ENCODE measurements around the gene FARP1. TPM values are rescaled to one million over a fixed set of nuclear protein-coding genes. Genes with fewer than 3 reads are reported as not detected.

Gene FARP1
- total and polyA plus RNA-seq, 2 donors = 5.8 to 7.5 TPM

GRCh38 chr13:98158172-98158899 is 15.4 kb downstream of the FARP1 start:
- Histone ChIP-seq H3K27ac (ENCODE audit: low read depth in 1 of 2, low read length in 1 of 2) (no peak overlapping the region), H3K4me3 (ENCODE audit: low read length in 2 of 2) (no peak overlapping the region), H3K9me3 (ENCODE audit: control insufficient read depth in 2 of 2, insufficient read depth in 1 of 2, low read length in 1 of 2) (no peaks in the 10 kb centered on the region), H3K4me1 (ENCODE audit: control insufficient read depth in 2 of 2, insufficient read depth in 2 of 2, low read length in 2 of 2) (no peaks in the 10 kb centered on the region), H3K27me3 (ENCODE audit: control insufficient read depth in 2 of 2, insufficient read depth in 1 of 2, low read length in 1 of 2) (no peaks in the 10 kb centered on the region), H3K36me3 (ENCODE audit: control insufficient read depth in 2 of 2, insufficient read depth in 2 of 2, low read length in 1 of 2) (no peaks in the 10 kb centered on the region)
- DNase-seq (ENCODE audit: low read depth in 6 of 9, low spot score in 9 of 9) = no peak
- 91% methylated on average over 5 of the region's 5 CpGs for WGBS

- DNase-seq (ENCODE audit: low read depth in 6 of 9, low spot score in 9 of 9) = no peak
- H3K27ac ChIP-seq (ENCODE audit: low read depth in 1 of 2, low read length in 1 of 2) = no peak overlapping the region
- H3K27me3 ChIP-seq (ENCODE audit: control insufficient read depth in 2 of 2, insufficient read depth in 1 of 2, low read length in 1 of 2) = no peaks in the 10 kb centered on the region
- no peaks in the 10 kb centered on the region for H3K9me3 ChIP-seq (ENCODE audit: control insufficient read depth in 2 of 2, insufficient read depth in 1 of 2, low read length in 1 of 2)
- no peaks in the 10 kb centered on the region for H3K36me3 ChIP-seq (ENCODE audit: control insufficient read depth in 2 of 2, insufficient read depth in 2 of 2, low read length in 1 of 2)
- 96% methylated on average over 5 of the region's 5 CpGs for WGBS
- no peaks in the 10 kb centered on the region for H3K4me1 ChIP-seq (ENCODE audit: control insufficient read depth in 2 of 2, insufficient read depth in 2 of 2, low read length in 2 of 2)
- H3K4me3 ChIP-seq (ENCODE audit: low read length in 2 of 2) = no peak overlapping the region
Observed at GRCh38 chr13:98162935-98163334, 20.0 kb downstream of the FARP1 start.

- no peaks in the 10 kb centered on the region for H3K9me3 ChIP-seq (ENCODE audit: control insufficient read depth in 2 of 2, insufficient read depth in 1 of 2, low read length in 1 of 2)
- H3K4me3 ChIP-seq (ENCODE audit: low read length in 2 of 2) = no peak overlapping the region
- H3K27me3 ChIP-seq (ENCODE audit: control insufficient read depth in 2 of 2, insufficient read depth in 1 of 2, low read length in 1 of 2) = no peaks in the 10 kb centered on the region
- 95% methylated on average over 3 of the region's 3 CpGs for WGBS
- H3K4me1 ChIP-seq (ENCODE audit: control insufficient read depth in 2 of 2, insufficient read depth in 2 of 2, low read length in 2 of 2) = peaks cover 0 to 14% of the 10 kb centered on the region in 2 donors
- H3K27ac ChIP-seq (ENCODE audit: low read depth in 1 of 2, low read length in 1 of 2) = no peak overlapping the region
- DNase-seq (ENCODE audit: low read depth in 6 of 9, low spot score in 9 of 9) = no peak
- H3K36me3 ChIP-seq (ENCODE audit: control insufficient read depth in 2 of 2, insufficient read depth in 2 of 2, low read length in 1 of 2) = no peaks in the 10 kb centered on the region
Observed at GRCh38 chr13:98169331-98169730, 26.4 kb downstream of the FARP1 start.

- H3K27me3 ChIP-seq (ENCODE audit: control insufficient read depth in 2 of 2, insufficient read depth in 1 of 2, low read length in 1 of 2) = no peaks in the 10 kb centered on the region
- 86% methylated on average over 14 of the region's 14 CpGs for WGBS
- H3K4me1 ChIP-seq (ENCODE audit: control insufficient read depth in 2 of 2, insufficient read depth in 2 of 2, low read length in 2 of 2) = peaks cover 0 to 14% of the 10 kb centered on the region in 2 donors
- H3K4me3 ChIP-seq (ENCODE audit: low read length in 2 of 2) = no peak overlapping the region
- no peaks in the 10 kb centered on the region for H3K36me3 ChIP-seq (ENCODE audit: control insufficient read depth in 2 of 2, insufficient read depth in 2 of 2, low read length in 1 of 2)
- DNase-seq (ENCODE audit: low read depth in 6 of 9, low spot score in 9 of 9) = peak in 3 of 9 donors; percentile 5 to 54 (median 24)
- no peak overlapping the region for H3K27ac ChIP-seq (ENCODE audit: low read depth in 1 of 2, low read length in 1 of 2)
- no peaks in the 10 kb centered on the region for H3K9me3 ChIP-seq (ENCODE audit: control insufficient read depth in 2 of 2, insufficient read depth in 1 of 2, low read length in 1 of 2)
Observed at GRCh38 chr13:98171900-98172589, 29.2 kb downstream of the FARP1 start.

GRCh38 chr13:98172590-98173422 is 29.9 kb downstream of the FARP1 start:
- WGBS = 71% methylated on average over 7 of the region's 7 CpGs
- no peak overlapping the region for H3K27ac ChIP-seq (ENCODE audit: low read depth in 1 of 2, low read length in 1 of 2)
- no peaks in the 10 kb centered on the region for H3K36me3 ChIP-seq (ENCODE audit: control insufficient read depth in 2 of 2, insufficient read depth in 2 of 2, low read length in 1 of 2)
- H3K9me3 ChIP-seq (ENCODE audit: control insufficient read depth in 2 of 2, insufficient read depth in 1 of 2, low read length in 1 of 2) = no peaks in the 10 kb centered on the region
- H3K4me3 ChIP-seq (ENCODE audit: low read length in 2 of 2) = no peak overlapping the region
- H3K27me3 ChIP-seq (ENCODE audit: control insufficient read depth in 2 of 2, insufficient read depth in 1 of 2, low read length in 1 of 2) = no peaks in the 10 kb centered on the region
- peaks cover 0 to 14% of the 10 kb centered on the region in 2 donors for H3K4me1 ChIP-seq (ENCODE audit: control insufficient read depth in 2 of 2, insufficient read depth in 2 of 2, low read length in 2 of 2)
- no peak for DNase-seq (ENCODE audit: low read depth in 6 of 9, low spot score in 9 of 9)

GRCh38 chr13:98173431-98174152 is 30.7 kb downstream of the FARP1 start:
- no peak overlapping the region for H3K4me3 ChIP-seq (ENCODE audit: low read length in 2 of 2)
- peaks cover 0 to 14% of the 10 kb centered on the region in 2 donors for H3K4me1 ChIP-seq (ENCODE audit: control insufficient read depth in 2 of 2, insufficient read depth in 2 of 2, low read length in 2 of 2)
- H3K36me3 ChIP-seq (ENCODE audit: control insufficient read depth in 2 of 2, insufficient read depth in 2 of 2, low read length in 1 of 2) = no peaks in the 10 kb centered on the region
- DNase-seq (ENCODE audit: low read depth in 6 of 9, low spot score in 9 of 9) = no peak
- H3K27ac ChIP-seq (ENCODE audit: low read depth in 1 of 2, low read length in 1 of 2) = no peak overlapping the region
- H3K27me3 ChIP-seq (ENCODE audit: control insufficient read depth in 2 of 2, insufficient read depth in 1 of 2, low read length in 1 of 2) = no peaks in the 10 kb centered on the region
- no peaks in the 10 kb centered on the region for H3K9me3 ChIP-seq (ENCODE audit: control insufficient read depth in 2 of 2, insufficient read depth in 1 of 2, low read length in 1 of 2)
- 80% methylated on average over 9 of the region's 9 CpGs for WGBS

GRCh38 chr13:98174307-98174706 is 31.4 kb downstream of the FARP1 start:
- no peak for DNase-seq (ENCODE audit: low read depth in 6 of 9, low spot score in 9 of 9)
- 92% methylated on average over 7 of the region's 7 CpGs for WGBS

GRCh38 chr13:98175043-98175442 is 32.1 kb downstream of the FARP1 start:
- Histone ChIP-seq H3K4me3 (ENCODE audit: low read length in 2 of 2) (no peak overlapping the region), H3K36me3 (ENCODE audit: control insufficient read depth in 2 of 2, insufficient read depth in 2 of 2, low read length in 1 of 2) (no peaks in the 10 kb centered on the region), H3K4me1 (ENCODE audit: control insufficient read depth in 2 of 2, insufficient read depth in 2 of 2, low read length in 2 of 2) (peaks cover 0 to 12% of the 10 kb centered on the region in 2 donors), H3K9me3 (ENCODE audit: control insufficient read depth in 2 of 2, insufficient read depth in 1 of 2, low read length in 1 of 2) (no peaks in the 10 kb centered on the region), H3K27ac (ENCODE audit: low read depth in 1 of 2, low read length in 1 of 2) (peak overlapping the region in 1 of 2 donors; percentile 60), H3K27me3 (ENCODE audit: control insufficient read depth in 2 of 2, insufficient read depth in 1 of 2, low read length in 1 of 2) (no peaks in the 10 kb centered on the region)
- WGBS = 63% methylated on average over 3 of the region's 3 CpGs
- no peak for DNase-seq (ENCODE audit: low read depth in 6 of 9, low spot score in 9 of 9)

More at GRCh38 chr13:98174307-98174706, 31.4 kb downstream of the FARP1 start:
- Histone ChIP-seq H3K36me3 (ENCODE audit: control insufficient read depth in 2 of 2, insufficient read depth in 2 of 2, low read length in 1 of 2) (no peaks in the 10 kb centered on the region), H3K4me1 (ENCODE audit: control insufficient read depth in 2 of 2, insufficient read depth in 2 of 2, low read length in 2 of 2) (peaks cover 0 to 12% of the 10 kb centered on the region in 2 donors), H3K27ac (ENCODE audit: low read depth in 1 of 2, low read length in 1 of 2) (no peak overlapping the region), H3K4me3 (ENCODE audit: low read length in 2 of 2) (no peak overlapping the region), H3K27me3 (ENCODE audit: control insufficient read depth in 2 of 2, insufficient read depth in 1 of 2, low read length in 1 of 2) (no peaks in the 10 kb centered on the region), H3K9me3 (ENCODE audit: control insufficient read depth in 2 of 2, insufficient read depth in 1 of 2, low read length in 1 of 2) (no peaks in the 10 kb centered on the region)

Measured in thymus (tissue), 11 donors.